WI38 (cell line): ENCODE data around the gene SEPTIN12.

Experiments used
- H3K4me3 ChIP-seq: 2 replicates; pipeline ENCODE4 v1.5.1; 2011; ENCODE audit warnings: low read depth, mild to moderate bottlenecking, control low read depth, low read length
- TF ChIP-seq, protein P1 (sequence below): IDR thresholded peaks from 2 replicates; pipeline ENCODE4 v1.5.1; 2012; ENCODE audit warnings: low read depth, mild to moderate bottlenecking, control low read depth, low read length

SEPTIN12 gene

DNA sequence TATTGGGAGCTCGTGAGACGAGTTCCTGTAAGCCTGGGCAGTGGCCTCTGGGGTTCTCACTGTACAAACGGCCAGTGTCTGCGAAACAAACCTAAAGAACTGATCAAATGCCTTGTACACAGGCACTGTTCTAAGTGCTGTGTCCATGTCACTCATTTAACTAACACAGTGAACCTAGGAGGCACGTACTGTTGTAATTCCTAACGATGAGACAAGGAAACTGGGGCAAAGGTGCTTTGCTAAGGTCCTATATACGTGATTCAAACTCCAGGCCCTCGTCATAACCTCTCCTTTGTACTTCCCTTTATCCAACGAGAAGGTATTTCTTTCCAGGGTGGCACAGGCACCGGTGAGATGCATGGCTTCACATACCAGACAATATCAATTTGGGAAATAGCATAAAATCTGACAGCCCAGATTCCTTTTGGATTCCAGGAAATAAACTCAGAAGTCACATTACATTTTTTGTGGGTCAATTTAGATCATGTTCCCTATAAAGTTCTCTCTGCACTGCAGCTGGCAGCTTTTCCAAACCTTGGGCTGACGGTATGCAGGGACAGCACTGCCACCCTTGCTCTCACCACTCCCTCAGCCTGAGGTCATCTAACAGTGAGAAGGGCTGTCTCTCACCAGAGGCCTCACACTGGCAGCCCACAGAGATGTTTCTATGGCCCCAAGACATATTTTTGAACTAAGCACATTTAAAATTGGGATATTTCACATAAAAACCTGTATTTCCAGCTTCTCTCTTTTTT, 40.6 kb upstream of the SEPTIN12 start:
- TF ChIP-seq, protein P1, sequence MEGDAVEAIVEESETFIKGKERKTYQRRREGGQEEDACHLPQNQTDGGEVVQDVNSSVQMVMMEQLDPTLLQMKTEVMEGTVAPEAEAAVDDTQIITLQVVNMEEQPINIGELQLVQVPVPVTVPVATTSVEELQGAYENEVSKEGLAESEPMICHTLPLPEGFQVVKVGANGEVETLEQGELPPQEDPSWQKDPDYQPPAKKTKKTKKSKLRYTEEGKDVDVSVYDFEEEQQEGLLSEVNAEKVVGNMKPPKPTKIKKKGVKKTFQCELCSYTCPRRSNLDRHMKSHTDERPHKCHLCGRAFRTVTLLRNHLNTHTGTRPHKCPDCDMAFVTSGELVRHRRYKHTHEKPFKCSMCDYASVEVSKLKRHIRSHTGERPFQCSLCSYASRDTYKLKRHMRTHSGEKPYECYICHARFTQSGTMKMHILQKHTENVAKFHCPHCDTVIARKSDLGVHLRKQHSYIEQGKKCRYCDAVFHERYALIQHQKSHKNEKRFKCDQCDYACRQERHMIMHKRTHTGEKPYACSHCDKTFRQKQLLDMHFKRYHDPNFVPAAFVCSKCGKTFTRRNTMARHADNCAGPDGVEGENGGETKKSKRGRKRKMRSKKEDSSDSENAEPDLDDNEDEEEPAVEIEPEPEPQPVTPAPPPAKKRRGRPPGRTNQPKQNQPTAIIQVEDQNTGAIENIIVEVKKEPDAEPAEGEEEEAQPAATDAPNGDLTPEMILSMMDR, result no peak
- no peak overlapping the region for H3K4me3 ChIP-seq

DNA sequence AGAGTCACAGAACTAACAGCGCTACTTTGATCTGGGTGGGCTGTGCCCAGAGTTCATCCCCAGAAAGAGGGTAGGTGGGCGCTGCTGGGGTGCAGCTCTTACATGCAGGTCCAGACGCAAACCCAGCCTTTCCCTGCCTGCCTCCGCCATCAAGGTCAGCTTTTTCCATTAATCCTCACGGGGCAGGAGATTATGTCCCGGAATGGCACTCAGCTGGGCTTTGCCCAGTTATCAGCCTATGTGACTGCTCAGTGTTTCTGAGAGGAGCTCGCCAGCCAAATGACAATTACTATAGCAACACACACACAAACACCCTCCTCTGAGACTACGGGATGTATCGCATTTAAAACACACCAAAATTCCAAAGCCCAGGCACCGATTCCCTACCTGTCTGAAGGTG, 38.8 kb upstream of the SEPTIN12 start:
- TF ChIP-seq, protein P1, result no peak
- H3K4me3 ChIP-seq, result no peak overlapping the region

DNA sequence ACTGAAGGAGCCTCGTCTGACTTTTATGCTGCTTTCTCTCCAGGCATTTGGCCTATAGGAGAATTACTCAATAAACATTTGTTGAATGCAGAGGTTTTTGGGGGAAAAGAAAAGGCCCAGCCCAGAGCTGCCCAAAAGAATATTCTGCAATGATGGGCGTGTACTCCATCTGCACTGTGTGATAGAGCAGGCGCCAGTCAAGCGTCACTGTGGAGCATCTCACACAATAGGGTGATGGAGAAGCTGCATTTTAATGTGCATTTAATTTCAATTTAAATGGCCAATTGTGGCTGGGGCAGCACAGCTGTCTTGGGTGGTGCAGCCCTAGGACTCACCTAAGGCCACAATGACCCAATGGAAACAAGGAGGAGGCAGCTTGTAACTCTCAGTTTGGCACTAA, 38.4 kb upstream of the SEPTIN12 start:
- no peak overlapping the region for H3K4me3 ChIP-seq
- TF ChIP-seq, protein P1, result no peak

DNA sequence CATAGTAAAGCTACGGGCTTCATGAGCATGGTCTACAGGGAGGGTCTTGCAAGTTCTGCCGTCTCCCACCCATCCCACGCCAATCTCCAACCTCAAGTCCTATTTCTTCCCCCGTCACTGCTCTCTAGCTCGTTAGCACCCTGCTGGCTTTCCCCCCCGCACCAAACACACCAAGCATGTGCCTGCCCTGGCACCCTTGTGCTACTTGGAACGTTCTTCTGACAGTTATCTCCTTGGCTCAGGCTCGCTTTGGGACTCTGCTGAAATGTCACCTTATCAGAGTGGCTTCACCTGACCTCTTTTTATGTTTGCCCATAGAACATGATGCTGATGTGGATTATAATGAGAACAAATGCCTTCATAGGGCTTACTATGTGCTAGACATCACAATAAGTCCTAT, 37.1 kb upstream of the SEPTIN12 start:
- no peak overlapping the region for H3K4me3 ChIP-seq
- TF ChIP-seq, protein P1, result no peak

DNA sequence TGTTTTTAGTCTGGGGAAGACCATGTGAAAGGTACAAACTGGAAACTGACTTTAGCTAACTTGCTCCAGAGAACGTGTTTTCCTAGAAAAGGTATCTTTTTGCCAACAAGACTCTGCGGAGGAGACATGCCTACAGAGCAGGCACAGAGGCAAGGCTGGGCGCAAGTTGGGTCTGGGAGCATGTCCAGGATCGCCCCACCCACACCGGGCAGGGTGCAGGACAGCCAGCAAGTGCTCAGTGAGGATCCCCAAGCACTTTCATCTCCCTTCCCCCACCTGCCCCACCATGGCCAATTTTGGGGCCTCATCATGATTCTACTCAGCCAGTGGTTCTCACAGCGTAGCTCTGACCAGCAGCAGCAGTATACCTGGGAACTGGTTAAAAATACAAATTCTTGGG, 32.5 kb upstream of the SEPTIN12 start:
- TF ChIP-seq, protein P1, result no peak
- H3K4me3 ChIP-seq, result no peak overlapping the region

DNA sequence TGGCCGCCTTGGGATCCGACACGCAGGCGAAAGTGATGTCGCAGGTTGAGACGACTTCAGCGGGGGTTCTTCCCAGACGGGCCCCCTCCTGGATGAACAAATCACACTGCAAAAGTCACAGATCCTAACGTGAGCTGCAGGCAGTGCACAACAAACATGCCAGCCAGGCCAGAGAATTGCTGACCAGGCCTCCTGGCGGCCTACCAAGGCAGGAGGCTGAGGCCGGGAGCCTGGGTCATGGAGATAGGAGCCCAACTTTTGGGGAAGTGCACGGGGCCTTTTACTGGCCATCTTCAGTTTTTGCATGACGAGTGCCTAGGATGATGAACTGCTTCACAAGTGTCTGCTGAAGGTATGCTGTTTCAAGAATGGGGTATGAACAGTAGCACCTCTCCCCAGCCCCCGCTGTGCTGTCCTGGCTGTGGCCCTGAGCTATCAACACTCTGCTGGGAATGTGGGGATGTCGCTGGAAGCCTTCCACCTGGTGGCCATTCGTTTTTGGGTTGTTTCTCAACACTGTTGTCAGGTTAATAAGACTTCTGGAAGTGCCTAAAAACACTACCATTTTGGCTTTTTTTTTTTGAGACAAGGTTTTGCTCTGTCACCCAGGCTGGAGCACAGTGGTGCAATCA, 26.5 kb upstream of the SEPTIN12 start:
- H3K4me3 ChIP-seq, result no peak overlapping the region
- TF ChIP-seq, protein P1, result no peak

DNA sequence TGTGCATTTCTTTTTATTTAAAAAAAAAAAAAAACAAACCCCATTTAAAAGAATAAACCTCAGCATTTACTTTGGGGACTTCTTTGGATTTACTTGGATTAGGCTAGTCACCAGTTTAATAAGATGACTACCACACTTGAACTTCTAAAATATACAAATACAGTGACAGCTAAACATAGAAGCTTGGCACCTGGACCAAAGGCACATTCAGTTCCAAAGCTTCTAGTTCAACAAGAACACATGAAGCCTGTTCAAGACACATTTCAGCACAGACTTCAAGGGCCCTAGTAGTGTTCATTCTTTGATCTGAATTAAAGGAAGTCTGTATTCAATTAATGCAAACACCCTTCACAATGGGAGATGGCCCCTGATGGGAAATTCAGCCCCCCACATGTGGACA, 25.9 kb upstream of the SEPTIN12 start:
- TF ChIP-seq, protein P1, result no peak

More for the DNA sequence above, 25.9 kb upstream of the SEPTIN12 start:
- no peak overlapping the region for H3K4me3 ChIP-seq
